NCI-H187 treated with DMSO at 0.1 percent for 48 hours (cell line): ENCODE results near the gene HDAC4.

ENCODE experiments used
- DNase-seq: peaks from one replicate; lab custom pipeline; 2025; lab: John Stamatoyannopoulos, UW

The HDAC4 gene

DNA sequence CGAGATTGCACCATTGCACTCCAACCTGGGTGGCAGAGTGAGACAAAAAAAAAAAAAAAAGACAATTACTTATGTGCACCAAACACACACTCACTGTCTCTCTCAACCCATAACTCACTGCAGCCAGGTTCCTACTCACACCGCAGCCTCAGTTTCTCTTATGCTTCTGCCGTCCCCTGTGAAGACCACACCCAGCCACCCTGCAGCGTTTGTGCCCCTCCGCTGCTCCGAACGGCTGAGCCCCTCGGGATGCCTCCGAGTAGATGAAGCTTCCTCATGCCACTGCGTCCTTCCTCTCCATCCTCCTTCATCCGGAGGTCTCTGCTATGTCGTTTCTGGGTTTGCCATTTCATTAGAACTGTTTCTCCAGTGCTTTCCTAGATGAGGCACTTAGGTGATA is 392.8 kb downstream of the HDAC4 start:
- DNase-seq, result no peak

DNA sequence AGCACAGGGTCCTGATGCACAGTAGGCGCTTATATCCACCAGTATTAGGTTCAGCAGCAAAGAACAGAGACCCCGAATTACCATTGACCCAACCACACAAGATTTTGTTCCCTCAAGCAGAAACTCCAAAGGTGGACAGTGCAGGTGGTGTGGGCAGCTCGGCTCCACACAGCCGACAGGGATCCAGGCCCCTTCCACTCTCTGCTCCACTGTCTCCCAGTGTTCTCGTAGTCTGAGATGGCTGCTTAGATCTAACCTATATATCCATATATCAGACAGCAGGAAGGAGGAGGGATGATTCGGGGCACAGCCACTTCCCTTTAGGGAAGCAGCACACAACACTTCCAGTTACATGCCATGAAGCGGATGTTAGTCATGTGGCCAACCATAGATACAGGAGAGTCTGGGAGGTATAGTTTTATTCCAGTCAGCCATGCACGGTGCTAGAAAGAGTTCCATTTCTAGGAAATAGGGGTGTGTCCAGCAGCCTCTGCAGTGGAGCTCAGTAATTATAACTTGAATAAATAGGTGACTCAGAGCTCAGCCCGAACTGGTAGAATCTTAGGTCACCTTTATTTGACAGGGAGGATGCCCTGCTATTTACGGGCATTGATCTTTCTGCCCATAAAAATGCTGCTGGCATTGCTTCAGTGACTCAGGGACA is 394.1 kb downstream of the HDAC4 start:
- no peak for DNase-seq

DNA sequence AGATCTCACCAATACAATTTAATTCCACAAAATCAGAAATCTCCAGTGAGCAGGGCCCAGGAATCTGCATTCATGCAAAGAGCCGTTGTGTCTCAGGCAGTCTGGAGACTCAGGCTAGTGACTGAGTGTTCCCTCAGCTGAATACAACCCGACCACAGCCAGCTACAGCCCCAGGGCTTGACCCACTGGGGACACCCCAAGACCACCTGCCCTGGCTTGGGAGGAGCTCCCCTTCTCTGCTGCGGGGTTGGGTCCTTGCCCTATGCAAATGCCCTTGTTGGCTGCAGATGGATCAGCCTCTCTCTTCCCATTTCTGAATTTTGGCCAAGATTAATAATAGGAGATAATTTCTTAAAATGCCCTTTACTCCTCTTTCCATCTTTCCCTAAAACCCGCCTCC is 395.2 kb downstream of the HDAC4 start:
- no peak for DNase-seq

DNA sequence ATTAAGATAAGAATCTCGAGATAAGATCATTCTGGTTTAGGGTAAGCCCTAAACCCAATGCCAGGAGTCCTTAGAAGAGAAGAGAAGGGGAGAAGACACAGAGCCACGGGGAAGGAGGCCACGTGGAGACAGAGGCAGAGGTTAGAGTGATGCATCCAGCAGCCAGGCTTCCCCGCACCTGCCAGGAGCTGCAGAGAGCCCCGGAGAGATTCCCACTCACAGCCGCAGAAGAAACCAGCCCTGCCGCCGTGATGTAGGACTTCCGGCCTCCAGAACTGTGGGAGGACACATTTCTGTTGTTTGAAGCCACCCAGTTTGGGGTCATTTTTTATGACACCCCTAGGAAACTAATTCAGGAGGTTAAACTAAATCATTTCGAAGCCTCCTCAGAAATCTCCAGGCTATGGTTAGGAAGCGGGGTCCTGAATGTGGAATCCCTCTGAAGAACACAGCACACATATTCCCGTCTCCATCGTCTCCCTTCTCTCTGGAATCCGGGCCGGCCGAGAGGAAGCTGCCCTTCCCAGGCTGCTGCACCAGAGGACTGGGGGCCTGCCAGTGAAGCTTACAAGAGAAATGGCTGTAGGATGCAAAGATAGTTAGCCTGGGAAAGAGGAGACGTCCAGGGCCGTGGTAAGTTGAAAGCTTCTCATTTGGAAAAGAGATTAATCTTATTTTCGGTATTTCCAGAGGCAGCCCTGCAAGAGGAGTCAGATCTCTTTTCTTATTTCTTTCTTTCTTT is 396.4 kb downstream of the HDAC4 start:
- DNase-seq, result no peak

DNA sequence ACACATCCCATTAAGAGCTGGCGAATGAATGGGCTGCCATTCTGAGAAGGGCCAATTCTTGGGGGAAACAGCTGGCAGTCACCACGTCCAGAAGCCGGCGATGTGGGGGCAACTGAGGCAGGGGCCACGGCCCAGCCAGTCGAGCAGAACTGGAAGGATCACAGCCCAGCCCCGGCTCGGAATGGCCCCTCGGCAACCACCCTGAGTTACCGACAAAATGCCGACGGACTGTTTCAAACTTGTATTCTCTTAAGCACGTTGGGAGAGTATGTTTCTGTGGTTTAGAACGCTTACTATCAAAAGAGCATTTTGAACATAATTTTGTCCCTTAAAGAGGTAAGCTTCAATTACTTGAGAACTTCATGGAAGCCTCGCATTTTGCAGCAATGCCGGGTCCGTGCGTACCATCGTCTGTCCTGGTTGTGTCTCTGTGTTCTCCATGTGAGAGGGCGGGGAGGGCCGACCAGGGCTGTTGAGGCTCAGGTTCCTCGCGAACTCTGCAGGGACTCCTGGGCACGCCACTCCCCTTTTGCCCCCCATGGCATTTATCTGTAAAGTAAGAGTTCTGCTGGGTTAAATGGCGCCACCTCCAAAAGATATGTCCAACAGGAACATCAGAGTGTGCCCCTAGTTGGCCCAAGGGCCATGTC is 397.1 kb downstream of the HDAC4 start:
- no peak for DNase-seq

DNA sequence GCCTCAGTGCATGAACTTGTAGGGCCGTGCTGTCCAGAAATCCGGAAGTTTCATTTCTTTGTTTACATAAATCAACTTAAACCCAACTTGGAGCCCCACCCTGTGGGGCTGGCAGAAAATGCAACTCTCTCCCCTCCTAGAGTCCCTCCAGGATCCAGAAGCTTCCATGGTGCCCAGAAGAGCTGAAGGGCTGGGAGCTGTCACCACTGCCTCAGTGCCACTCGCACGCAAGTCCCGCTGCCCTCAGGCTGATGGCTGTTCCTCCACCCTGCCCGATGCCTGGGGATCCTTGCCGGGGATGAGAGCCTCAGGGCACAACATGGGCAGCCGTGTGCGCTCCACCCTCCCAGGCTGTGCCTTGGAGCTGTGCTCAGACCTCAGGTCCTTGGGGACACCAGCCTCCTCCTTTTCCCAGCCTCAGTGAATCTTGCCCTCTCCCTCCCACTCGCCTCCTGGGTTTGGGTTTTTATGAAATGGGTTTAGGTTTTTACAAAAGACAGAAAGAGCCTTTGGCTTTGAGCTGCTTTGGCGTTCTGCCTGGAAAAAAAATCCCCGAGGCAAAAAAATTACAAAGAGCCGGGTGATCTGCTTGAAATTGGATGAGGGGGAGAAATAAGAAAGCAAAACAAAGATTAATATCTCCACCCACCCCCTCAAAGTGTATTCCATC is 397.7 kb downstream of the HDAC4 start:
- no peak for DNase-seq

DNA sequence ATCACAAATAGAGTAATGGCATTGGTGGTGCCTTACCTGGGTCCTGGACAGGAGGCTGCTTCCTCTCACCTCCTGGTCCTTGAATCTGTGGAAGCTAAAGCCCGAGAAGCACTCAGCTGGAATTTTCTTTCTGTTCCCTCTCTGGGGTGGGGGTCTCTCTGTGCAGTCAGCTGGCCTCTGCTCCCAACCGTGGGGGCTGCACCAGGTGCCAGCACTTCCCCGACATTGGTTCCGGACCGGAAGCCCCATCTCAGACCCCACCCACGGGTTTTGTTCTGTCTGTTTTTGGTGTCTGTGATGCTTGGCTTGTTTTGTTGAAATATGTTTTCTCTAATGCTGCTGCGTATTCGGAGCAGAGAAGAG is 398.2 kb downstream of the HDAC4 start:
- DNase-seq, result no peak

DNA sequence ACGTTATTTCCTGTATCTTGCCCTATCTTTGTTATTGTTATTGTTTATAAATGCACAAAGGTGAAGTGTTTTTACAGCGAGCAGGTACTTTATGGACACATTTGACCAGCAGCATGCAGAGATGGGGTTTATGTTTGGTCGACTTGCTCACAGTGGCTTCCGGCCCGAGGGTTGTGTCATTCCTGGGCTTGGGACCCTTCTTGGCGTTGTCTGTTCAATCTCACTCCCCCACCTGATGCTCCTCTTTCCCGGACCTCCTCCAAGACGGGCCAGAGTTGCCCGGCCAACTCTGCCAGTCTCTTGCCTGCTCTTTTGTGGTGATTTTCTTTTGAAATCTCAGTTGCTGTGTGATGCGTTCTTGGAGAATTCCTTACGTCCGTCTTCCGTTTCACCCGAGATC is 399.0 kb downstream of the HDAC4 start:
- no peak for DNase-seq

DNA sequence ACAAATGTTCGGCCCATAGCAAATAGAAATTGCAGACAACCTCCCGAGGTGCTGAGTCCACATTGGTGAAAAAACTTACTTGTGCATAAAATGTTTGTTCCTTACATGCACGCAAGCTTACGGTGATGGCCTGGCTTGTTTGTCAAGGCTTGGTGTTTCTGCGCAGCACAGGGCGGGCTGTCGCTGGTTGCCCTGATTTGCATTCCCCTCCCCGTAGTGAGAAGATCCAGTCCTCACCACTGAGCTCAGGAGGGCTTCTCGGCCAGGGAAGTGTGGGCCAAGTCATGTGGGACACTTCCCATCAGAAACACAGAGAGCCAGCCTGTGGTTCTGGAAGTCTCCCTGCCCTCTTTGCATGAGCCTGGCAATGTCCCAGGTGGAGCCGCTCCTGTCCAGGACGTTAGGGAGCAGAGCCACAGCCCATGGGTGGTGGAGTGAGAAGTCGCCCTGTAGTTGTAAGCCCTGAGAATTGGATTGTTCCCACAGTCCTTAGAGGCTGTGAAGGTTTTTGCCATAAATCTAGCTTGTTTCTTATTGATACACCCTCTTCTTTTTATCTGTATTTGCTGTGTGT is 400.2 kb downstream of the HDAC4 start:
- no peak for DNase-seq

DNA sequence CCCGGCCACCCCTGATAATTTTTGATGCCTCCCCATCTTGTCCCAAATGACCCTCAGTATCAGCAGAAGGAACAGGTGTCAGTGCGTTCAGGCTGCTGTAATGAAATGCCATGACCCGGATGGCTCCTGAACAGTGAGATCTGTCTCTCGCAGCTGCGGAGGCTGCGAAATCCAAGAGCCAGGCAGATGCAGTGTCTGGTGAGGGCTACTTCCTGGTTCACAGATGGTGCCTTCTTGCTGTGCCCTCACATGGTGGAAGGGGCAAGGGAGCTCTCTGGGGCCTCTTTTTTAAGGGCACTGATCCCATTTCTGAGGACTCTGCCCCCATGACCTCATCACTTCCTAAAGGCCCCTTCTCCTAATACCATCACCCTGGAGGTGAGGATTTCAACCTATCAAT is 400.7 kb downstream of the HDAC4 start:
- no peak for DNase-seq

DNA sequence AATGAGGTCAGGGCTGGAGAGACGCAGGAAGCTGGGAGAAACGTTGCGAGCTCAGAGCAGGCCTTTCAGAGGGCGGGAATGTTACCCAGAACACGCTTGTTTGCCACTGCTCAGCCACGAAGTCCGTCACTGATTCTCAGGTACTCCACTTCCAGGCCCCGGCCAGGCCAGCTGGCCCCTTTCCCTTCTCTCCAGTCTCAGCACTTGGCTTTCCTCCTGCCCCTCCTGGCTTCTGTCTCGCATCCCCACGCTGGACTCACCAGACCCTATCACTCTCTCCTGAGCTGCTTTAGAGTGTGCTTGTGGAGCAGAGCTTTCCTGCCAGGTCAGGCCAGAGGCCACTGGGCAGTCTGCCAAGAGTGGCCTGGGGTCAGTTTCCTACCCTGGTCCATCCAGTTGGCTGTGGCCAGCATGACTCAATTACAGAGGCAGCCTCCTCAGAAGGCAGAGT is 401.5 kb downstream of the HDAC4 start:
- no peak for DNase-seq

DNA sequence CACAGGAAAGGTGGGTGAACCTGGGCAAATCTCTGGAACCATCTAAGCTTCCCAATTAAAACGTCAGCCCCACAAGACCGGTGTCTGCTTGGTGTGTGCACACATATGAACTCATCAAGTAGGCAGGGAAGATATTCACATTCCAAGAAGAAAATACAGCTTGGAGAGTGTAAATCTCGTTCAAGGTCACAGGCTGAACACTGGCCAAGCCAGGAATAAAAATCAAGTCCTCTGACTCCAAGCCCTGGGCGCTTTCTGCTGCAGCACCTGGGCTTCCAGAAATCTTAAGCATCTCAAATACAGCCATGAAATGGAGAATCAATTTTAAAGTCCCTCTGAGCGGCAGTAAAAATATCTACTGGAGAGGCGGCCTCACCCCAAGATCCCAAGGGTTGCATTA is 402.0 kb downstream of the HDAC4 start:
- no peak for DNase-seq
